RPMI8226 (cell line): ENCODE results near the gene MSH5.
A peak's percentile ranks its signal among the peaks of the same experiment; 100 is the strongest.
"Not testable (repeated sequence)": the region's sequence is repeated elsewhere in the genome, so short reads cannot be mapped to it uniquely, and the experiment has no call there.

Source experiments
- DNase-seq: peaks from one replicate; pipeline ENCODE4 v3.0.0-alpha.2; 2015

Gene MSH5

DNA sequence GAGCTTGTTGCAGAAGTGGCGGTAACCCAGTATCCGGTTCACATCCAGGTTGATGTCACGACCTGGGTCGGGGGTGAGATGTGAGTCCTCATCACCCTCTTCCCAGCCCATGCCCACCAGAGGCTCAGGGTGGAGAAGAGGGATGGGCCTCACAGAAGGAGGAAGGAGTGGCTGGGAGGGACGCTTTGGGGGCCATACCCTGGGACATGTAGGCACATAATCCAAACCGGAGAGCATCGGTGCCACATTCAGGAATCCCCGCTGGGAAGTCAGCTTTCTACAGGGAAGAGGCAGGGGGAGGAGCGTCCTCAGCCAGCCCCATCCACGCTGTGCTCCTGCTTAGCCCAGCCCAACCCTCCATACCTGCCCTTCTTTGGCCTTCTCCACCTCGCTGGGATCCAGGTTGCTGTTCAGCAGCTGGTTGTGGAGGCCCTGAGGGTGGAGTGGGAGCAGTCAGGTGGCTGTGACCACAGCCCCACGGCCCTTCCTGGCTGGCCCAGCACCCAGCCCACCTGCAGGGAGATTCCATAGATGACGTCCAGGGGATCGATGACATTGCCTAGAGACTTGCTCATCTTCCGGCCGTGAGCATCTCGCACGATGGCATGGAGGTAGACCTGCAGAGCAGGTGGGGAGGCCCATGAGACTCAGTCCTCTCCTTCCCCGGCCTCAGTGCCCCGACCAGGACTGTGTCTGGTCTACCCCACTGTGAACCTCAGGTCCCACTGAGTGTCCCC lies 40.9 kb downstream of the MSH5 start:
- no peak for DNase-seq

DNA sequence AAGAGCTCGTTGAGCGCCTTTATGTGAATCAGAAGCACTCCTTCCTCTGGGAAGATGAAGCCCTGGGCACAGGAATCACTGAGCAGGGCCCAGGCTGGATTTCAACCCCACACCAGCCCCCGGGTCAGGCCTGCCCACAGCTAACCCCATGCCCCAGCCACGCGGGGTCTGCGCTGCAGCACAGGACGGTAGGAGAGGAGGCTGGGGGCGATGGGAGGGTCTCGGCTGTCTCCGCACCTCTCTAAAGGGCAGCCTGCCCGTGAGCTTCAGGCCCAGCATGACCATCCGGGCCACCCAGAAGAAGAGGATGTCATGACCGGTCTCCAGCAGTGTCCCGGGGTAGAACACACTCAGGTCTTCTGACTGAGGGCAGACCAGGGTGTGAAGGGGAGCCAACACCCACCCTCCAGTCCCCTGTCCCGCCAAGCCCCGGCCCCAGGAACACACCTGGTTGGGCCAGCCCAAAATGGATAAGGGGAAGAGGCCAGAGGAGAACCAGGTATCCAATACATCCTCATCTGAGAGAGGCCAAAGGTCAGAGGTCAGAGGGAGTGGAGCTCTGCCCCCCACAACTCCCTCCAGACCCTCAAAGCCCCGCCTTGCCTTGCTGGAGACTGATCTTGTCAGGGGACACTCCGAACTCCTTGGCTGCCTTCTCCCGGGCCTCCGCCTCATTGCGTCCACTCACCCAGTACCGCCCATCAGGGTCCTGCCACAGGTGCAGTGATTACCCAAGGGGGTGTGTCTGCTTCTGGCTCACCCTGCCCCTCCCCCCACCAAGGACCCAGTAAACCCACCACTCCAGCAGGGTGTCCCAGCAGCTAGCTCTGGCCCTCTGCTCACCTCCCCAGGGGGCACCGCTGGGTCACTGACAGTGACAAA lies 41.7 kb downstream of the MSH5 start:
- DNase-seq, result no peak

DNA sequence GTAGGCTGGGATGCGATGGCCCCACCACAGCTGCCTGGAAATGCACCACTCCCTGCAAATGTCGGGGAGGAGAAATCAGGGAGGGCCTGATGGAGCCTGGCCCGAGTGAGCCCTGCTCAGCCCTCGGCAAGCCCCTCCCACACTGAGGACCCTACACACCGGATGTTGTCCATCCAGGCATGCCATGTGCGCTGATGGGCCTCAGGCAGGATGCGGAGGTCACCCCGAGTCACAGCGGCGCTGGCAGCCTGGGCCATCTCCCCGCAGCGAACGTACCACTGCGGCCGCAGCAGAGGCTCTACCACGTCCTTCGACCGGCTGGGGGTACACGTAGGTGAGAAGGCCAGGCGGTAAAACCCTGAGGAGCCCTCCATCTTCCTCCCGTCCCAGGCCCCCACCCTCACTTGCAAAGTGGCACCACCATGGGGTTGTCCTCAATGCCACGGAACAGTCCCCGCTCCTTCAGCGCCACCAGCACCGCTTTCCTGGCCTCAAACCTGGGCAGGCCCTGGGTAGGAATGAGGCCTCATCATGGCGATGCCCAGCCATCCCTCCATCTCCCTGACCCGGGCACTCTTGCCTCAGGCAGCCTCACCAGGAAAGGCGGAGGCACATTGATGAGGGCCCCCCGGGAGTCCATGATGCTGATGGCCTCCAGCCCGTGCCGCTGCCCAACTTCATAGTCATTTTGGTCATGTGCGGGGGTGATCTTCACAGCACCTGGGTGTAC lies 42.5 kb downstream of the MSH5 start:
- no peak for DNase-seq

DNA sequence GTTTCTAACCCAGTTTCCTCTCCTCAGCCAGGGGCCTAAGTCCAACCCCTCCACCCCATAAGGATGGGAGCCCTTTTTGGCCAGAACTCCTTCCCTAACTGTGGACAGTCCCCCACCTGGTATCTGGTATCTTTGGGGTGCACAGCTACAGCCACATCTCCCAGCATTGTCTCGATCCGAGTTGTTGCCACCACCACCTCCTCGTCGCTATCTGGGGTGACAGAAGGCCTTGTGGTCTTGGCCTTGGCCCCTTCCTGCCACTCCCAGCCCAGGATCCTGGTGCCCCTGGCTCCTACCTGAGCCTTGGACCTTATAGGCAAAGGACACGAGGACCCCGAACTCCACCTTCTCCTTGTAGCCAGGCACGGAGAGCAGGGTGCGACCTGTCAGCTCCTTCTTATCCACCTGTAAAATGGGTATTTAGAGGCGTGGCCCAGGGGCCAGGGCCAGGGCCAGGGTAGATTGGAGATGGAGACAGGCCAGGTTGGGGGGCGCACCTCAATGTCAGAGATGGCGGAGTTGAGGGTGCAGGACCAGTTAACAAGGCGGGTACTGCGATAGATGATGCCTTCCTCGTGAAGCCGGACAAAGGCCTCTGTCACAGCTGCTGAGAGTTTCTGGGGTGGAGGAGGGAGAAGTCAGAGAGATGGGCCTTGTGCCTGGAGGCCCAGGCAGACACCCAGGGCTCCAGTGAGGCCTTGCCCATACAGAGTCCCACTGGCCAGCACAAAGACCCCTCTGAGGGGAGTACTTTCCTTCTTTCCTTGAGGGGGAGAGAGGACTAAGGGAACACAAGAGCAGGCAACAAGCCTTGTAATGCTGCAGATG lies 44.5 kb downstream of the MSH5 start:
- no peak for DNase-seq

DNA sequence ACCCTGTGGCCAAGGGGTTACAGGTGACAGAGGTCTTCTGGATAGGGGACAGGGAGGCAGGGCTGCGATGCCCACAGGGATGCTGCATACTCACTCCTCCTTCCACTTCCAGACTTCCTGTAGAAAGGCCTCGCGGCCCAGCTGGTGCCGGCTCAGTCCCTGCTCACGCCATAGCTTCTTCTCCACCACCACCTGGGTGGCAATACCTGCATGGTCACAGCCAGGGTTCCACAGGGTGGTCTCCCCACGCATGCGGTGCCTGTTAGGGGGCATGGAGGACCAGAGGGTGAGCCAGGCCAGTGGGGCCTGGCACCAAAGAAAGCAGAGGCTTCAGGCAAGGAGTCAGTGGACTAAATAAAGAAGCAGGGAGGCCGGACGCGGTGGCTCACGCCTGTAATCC lies 45.7 kb downstream of the MSH5 start:
- no peak for DNase-seq

DNA sequence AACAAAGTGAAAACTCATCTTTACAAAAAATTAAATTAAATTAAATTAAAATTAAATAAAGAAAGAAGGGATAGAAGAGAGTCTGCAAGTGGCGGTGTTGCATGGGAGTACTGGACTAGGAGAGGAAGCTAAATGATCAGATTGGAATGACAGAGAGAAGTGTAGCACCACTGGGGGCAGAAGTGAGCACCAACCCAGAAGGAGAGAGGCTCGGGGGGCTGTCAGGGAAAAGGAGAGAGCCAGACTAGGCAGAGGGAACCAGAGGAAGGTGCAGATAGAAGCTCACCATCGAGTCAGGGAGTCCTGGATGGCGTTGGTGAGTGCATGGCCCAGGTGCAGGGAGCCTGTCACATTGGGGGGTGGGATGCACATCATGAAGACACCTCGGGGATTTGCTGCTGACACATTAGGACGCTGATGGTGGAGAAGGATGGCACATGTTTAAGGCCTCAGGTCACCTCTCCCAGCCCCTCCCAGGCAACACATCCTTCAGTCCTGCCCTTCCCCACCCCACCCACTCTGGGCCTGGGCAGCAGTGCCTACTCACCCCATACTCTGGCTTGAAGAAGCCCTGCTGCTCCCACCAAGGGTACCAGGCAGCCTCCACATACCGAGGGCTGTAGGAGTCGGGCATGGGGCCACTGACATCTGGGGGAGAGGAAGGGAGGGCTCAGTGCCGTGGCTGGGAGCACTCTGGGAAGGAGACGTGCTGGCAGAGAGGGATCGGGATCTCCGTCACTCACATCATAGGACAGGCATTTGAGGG lies 51.7 kb downstream of the MSH5 start:
- DNase-seq, result peak; percentile 63

DNA sequence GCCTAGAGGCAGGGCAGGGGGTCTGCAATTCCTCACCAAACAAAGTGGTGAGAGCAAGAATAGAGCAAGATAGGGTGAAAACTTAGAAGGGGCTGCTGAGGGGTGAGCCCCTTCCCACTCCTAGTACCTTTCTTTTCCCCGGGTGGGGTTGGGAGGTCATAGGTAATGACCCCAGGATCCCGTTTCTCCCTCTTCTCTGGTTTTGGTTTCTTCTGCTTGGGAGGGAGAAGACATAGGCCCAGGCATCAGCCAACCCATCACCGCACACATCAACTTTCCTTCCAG lies 52.2 kb downstream of the MSH5 start:
- no peak for DNase-seq

DNA sequence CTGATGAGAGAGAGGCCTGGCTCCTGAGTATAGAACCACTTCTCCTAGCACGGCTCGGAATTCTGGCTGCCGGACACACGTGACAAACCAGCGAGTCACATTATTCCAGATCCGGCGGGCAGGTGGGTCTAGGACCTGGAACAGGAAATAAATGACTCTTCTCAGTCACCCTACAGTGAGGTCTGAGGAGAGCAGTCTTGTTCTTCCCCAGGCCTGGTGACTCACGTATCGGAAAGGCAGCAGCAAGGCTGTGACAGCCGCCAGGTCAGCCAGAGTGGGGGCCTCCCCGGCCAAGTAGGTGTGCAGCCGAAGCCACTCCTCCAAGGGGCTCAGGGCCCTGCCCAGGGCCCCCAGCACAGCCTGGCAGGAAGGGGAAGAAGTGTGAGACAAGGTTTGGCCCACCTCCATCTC lies 53.0 kb downstream of the MSH5 start:
- peak; percentile 88 for DNase-seq

DNA sequence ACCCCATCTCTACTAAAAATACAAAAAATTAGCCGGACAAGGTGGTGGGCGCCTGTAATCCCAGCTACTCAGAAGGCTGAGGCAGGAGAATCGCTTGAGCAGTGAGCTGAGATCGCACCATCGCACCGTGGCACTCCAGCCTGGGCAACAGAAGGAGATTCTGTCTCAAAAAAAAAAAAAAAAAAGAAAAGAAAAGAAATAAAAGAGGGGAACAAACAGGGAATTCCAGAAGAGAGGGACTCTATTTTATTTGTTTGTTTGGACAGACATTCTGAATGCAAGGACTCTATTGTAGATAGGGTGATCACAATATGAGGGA lies 54.1 kb downstream of the MSH5 start:
- not testable (repeated sequence) for DNase-seq

DNA sequence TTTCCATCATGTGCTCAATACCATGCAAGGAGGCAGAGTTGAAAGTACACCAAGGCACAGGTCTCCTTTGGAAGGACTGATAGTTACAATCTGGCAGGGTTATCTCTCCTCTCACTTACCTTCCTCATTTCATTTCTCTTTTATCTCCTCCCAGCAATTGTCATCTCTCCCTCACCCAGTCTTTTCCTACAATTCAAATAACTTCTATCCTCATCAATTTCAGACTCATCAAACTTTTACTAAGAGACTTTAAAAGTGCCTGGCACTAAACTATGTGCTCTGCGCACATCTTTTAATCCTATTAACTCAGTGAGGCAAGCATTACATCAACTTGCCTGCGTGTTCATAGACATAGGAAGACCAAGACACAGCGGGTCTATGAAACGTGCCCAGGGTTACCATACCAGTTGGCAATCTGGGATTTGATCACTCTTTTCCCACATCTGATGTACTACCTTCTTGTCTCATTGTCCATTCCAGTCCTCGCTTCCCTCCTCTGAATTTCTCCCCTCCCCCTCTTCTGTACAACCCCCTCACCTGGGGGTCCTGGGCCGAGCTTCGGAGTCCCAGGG lies 54.6 kb downstream of the MSH5 start:
- peak; percentile 37 for DNase-seq

DNA sequence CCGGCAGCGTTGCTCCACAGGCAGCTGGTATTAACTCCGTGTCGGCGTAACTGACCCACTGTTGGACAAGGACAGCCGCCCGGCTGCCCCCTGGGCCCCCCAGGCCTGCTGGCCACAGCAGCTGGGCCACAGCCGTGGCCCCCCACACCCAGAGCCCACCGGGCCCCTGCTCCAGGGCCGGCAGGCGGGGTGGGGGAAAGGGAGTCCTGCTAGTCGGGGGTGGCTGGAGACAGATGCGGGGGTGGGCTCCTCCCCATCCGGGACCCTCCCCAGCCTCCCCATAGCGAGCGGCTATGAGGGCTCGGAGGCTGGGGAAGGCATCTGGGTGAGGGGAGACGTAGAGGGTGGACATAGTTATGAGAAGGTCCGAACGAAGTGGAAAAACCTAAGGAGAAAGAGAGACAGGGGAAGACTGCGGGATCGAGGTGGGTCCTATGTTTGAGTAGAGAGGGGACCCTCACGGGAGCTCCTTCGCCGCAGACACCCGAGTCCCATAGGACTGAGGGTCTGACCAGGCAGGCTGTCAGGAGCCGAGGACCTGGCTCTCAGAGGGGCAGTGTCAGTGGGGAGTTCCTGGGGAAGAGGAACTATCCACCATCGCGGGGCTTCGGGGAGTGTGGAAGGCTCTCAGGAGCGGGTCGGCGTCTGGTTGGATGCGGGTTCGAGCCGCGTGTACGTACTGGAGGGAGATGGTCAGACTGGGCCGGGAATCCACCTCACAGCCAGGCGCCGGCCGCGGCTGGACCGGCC lies 55.2 kb downstream of the MSH5 start:
- DNase-seq, result no peak

DNA sequence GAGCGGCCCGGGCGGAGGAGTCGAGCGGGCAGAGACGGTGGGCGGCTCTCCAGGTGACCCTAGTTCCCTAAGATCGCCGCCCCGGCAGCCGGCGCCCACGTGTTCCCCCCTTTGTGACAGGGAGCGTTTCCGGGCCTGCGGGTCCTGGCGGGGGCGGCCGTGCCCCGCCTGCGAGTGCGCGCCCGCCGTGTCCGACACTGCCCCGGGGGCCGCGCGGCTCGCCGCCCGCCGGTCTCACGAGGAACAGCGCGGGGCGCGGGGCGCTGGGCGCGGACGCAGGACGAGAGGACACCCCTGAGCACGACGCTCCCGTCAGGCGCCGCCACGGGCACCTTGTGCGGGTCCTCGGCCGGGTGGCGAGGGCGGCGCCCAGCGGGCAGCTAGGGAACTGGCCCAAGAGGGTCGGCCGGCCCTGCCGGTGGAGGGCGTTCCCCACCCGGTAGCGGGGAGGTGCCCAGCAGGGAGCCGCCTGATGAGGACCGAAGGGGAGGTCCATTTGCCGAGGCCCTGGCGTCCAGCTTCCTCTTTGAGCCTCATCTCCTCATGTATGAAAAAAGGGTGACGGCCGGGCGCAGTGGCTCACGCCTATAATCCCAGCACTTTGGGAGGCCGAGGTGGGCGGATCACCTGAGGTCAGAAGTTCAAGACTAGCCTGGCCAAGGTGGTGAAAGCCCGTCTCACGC lies 56.0 kb downstream of the MSH5 start, which contains the start of gene VARS1:
Gene VARS1, minus strand, starts transcription at position 137 of the 683 bp plus-strand sequence. CDS start 535 bp downstream, outside the sequence.
- peak; percentile 96 for DNase-seq

DNA sequence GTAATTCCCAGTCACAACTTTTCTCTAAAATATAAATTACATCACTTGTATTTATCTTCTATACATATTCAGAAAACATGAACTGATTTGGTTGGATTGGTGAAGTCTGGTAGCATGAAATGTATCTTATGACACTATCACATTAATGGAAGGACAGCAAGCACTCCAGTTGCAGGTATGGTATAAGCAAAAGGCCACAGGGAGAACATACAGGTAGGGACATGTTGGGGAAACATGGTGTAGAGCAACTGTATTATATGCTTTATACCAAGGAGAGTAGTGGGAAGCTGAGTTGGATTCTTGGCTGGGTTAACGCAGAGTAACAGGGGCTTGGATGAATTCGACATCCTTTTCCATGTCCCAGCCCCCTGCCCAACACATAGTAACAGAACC lies 57.2 kb downstream of the MSH5 start:
- DNase-seq, result no peak

DNA sequence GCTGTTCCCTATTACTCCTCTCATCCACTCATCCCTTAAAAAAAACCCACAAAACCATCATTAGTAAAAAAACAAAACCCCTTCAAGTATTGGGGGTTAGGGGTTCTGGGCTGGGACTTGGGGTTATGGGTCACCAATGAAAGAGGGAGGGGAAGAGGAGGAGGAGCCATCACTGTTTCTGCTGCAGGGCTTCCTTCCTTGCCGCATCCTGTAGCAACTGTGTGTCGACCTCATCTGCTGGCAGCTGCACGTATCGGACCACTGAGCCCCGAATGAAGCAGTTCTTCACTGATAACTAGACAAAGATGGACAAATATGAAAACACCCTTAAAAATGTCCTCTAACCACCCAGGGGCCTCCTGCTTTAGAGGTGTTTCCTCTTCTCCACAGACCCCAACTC lies 57.8 kb downstream of the MSH5 start:
- no peak for DNase-seq

DNA sequence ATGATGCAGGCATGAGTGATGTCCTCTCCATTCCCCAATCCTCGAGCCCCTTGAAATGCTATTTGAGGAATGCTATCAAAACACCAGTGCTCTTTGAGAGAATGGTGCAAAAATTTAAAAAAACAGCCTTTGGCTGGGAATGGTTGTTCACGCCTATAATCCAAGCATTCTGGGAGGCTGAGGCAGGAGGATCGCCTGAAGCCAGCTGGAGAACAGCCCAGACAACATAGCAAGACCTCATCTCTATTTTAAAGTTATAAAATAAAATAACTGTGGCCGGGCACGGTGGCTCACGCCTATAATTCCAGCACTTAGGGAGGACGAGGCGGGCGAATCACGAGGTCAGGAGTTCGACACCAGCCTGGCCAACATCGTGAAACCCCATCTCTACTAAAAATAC lies 60.0 kb downstream of the MSH5 start:
- DNase-seq, result no peak

DNA sequence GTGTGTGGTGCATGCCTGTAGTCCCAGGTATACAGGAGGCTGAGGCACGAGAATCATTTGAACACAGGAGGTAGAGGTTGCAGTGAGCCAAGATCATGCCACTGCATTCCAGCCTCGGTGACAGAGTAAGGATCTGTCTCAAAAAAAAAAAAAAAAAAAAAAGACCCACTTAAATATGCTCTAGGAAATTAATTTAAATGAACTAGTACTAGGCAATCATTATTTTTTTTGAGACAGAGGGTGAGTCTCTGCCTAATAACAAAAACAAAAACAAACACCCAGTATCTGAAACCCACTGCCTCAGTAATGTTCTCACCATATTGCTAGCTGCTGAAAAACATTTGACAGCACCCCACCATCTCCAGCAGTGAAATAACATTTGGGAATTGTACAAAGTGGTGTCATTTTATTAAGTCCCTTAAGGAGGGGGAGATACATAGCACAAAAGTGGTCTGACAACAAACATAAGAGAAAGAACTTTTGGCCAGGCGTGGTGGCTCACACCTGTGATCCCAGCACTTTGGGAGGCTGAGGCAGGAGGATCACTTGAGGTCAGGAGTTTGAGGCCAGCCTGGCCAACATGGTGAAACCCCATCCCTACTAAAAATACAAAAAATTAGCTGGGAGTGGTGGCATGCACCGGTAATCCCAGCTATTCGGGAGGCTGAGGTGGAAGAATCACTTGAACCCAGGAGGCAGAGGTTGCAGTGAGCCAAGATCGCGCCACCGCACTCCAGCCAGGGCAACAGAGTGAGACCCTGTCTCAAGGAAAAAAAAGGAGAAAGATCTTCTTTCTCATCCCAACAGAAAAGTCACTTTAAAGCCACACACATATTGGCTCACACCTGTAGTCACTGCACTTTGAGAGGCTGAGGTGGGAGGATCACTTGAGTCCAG lies 61.5 kb downstream of the MSH5 start:
- DNase-seq, result not testable (repeated sequence)

DNA sequence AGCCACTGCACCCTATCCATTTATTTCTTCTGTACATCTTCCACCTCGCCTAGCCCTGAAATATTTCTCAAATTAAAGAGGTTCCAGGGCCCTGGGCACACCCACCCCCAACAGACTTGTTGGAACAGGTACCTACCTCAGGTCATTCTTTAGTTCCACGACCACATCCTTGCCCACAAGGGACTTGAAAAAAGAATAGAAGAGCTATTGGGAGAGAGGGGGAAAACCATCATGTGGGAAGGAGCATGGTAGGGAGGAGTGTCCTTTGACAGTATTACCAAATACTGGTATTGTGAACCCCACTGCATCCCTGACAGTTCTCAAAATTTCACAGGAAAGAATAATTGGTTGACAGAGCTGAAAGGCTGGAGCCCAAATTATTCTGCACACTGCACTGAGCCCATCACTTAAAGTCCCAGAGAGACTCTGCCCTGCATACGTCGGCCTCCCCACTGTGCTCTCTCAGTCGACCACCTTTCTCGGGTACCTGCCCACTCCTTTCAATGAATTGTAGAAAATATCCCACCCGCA lies 66.2 kb downstream of the MSH5 start:
- DNase-seq, result no peak

DNA sequence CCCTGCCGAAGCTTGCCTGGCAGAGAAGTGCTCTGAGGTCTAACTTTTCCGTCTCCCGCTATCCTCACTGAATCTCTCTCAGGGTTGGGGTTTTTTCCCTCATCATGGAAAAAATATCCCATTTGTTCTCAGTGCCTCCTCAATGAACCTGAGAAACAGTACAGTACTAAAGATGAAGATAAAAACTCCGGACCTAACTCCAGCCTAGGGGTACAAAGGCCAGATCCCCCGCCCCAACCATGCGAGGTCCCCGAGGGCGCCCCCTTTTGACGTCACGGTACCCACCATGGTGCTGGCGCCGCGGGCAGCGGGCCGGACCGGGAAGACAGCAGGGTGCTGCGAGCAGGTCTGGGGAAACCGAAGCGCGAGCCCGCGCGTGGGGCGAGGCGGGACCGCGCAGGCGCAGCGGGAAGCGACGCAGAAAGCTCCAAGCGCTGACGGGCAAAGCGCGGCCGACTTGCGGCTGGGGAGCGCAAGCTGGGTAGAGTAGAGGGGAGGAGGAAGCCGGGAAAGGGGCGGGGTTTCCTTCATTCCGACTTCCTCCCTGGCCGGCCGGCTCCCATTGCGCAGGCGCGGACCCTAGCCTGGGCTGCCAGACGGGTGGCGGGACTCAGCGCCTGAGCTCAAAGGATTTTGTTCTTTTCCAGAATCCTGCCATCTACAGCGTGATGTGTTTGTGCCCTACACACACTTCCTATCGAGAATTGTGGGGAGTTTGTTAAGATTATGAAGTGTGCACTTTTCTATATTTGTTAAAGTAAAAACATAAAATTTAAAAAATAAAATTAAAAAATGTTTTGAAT lies 66.9 kb downstream of the MSH5 start, which contains the start of gene LSM2:
Gene LSM2, minus strand, starts transcription at position 497 of the 803 bp plus-strand sequence. Its CDS starts 209 bp downstream, at position 288.
- peak; percentile 97 for DNase-seq
